Upper lobe of left lung (tissue), 6 donors: ENCODE data around the gene VPS8. TPM values are rescaled to one million over a fixed set of nuclear protein-coding genes. Genes with fewer than 3 reads are reported as not detected.

Source experiments
- ATAC-seq, 2 donors: fragments of 200-7000 bp; cut with Tn5 transposase; one replicate each; pipeline ENCODE4 v1.9.1; 2022; ENCODE audit warnings: mild to moderate bottlenecking in 2 of 2, moderate library complexity in 2 of 2; ENCODE audit not compliant: low FRiP score in 2 of 2
- DNase-seq, 2 donors: peaks; one replicate each; pipeline ENCODE4 v3.0.0-alpha.2; 2019 to 2020
- H3K27ac ChIP-seq, 4 donors: fragments of 200-600 bp; sonication (generic); one replicate each; pipeline ENCODE4 v1.5.1; 2016 to 2019
- H3K27me3 ChIP-seq, 4 donors: fragments of 200-600 bp; sonication (generic); one replicate each; pipeline ENCODE4 v1.5.1; 2017 to 2019
- H3K36me3 ChIP-seq, 4 donors: fragments of 200-600 bp; sonication (generic); one replicate each; pipeline ENCODE4 v1.5.1; 2016 to 2019
- H3K4me1 ChIP-seq, 4 donors: fragments of 200-600 bp; sonication (generic); one replicate each; pipeline ENCODE4 v1.5.1; 2018 to 2019
- H3K4me3 ChIP-seq, 4 donors: fragments of 200-600 bp; sonication (generic); one replicate each; pipeline ENCODE4 v1.5.1; 2017 to 2019; ENCODE audit warnings: mild to moderate bottlenecking in 2 of 4, moderate library complexity in 1 of 4
- H3K9me3 ChIP-seq, 4 donors: fragments of 200-600 bp; sonication (generic); one replicate each; pipeline ENCODE4 v1.5.1; 2018 to 2019
- CTCF ChIP-seq, 6 experiments: fragments of 450-650 bp in 4 of 6; fragments of 200-600 bp in 2 of 6; sonication (generic) in 2 of 6; IDR thresholded peaks; one replicate each; pipeline ENCODE4 v1.5.1; 2016 to 2019; ENCODE audit warnings: antibody characterized with exemption in 6 of 6
- EP300 ChIP-seq, 4 donors: sonication (generic); formaldehyde crosslinking; IDR thresholded peaks; one replicate each; pipeline ENCODE4 v1.5.1; 2017; ENCODE audit warnings: antibody characterized with exemption in 4 of 4, control low read depth in 2 of 4
- POLR2A ChIP-seq, 4 donors: fragments of 450-650 bp; IDR thresholded peaks; one replicate each; pipeline ENCODE4 v1.5.1; 2016 to 2017; ENCODE audit warnings: antibody characterized with exemption in 4 of 4, mild to moderate bottlenecking in 2 of 4
- POLR2AphosphoS5 ChIP-seq, 2 donors: sonication (generic); formaldehyde crosslinking; IDR thresholded peaks; one replicate each; pipeline ENCODE4 v1.5.1; 2017; ENCODE audit warnings: antibody characterized with exemption in 2 of 2
- WGBS, 2 donors: methylation state at CpG; one replicate each; pipeline ENCODE4 v1.1.5; 2017 to 2018; 5-methylcytosine and 5-hydroxymethylcytosine counted together
- total RNA-seq, 6 donors: library from RNA; depleted of rRNA in 4 of 6; stranded (reverse); fragments of >200 nt in 4 of 6; gene quantifications; one replicate each; pipeline versions ENCODE4 v1.1.0 to v1.2.1, GENCODE V29; 2016 to 2021
- donor health status: DM: no; HTN: no; CAD: no; lungs with moderate emphysema.
- donor health status: DM: no; HTN: yes; CAD: no; lungs with severe emphysema.

The VPS8 gene
- total RNA-seq, 6 donors from 2014 or later = 50.9 to 147 (median 61.5) TPM

- Histone ChIP-seq H3K36me3 (peaks cover 2 to 40% (median 14%) of the 10 kb centered on the region in 4 donors), H3K4me3 (no peak overlapping the region), H3K27ac (no peak overlapping the region), H3K27me3 (no peaks in the 10 kb centered on the region), H3K9me3 (no peaks in the 10 kb centered on the region), H3K4me1 (peaks cover 0 to 4% (median 0%) of the 10 kb centered on the region in 4 donors)
- ATAC-seq = no peak
- WGBS, 2 donors = 83 to 86% methylated on average over 4 of the region's 4 CpGs
- DNase-seq = no peak
- TF ChIP-seq POLR2A (IDR thresholded peaks at IDR 0.05) = no peak
- TF ChIP-seq CTCF (IDR thresholded peaks at IDR 0.05) = no peak
Observed at GRCh38 chr3:184848934-184849333, 37.0 kb downstream of the VPS8 start.

GRCh38 chr3:184850201-184850600, 38.2 kb downstream of the VPS8 start:
- TF ChIP-seq POLR2AphosphoS5 (IDR thresholded peaks at IDR 0.05) = no peak
- TF ChIP-seq EP300 (IDR thresholded peaks at IDR 0.05) = no peak
- TF ChIP-seq CTCF (IDR thresholded peaks at IDR 0.05) = no peak
- no peak for TF ChIP-seq POLR2A (IDR thresholded peaks at IDR 0.05)
- Histone ChIP-seq H3K4me1 (no peaks in the 10 kb centered on the region), H3K27ac (no peak overlapping the region), H3K9me3 (no peaks in the 10 kb centered on the region), H3K36me3 (peaks cover 7 to 52% (median 25%) of the 10 kb centered on the region in 4 donors), H3K4me3 (no peak overlapping the region), H3K27me3 (no peaks in the 10 kb centered on the region)
- DNase-seq (no peak), ATAC-seq (no peak)
- 93 to 100% methylated on average over 2 of the region's 2 CpGs for WGBS, 2 donors

GRCh38 chr3:184857099-184857498, 45.1 kb downstream of the VPS8 start:
- TF ChIP-seq EP300 (IDR thresholded peaks at IDR 0.05) (no peak), CTCF (IDR thresholded peaks at IDR 0.05) (no peak), POLR2AphosphoS5 (IDR thresholded peaks at IDR 0.05) (no peak), POLR2A (IDR thresholded peaks at IDR 0.05) (no peak)
- Histone ChIP-seq H3K27ac (no peak overlapping the region), H3K4me1 (no peaks in the 10 kb centered on the region), H3K27me3 (no peaks in the 10 kb centered on the region), H3K9me3 (no peaks in the 10 kb centered on the region), H3K36me3 (peaks cover 13 to 92% (median 54%) of the 10 kb centered on the region in 4 donors), H3K4me3 (no peak overlapping the region)
- DNase-seq = no peak
- ATAC-seq = no peak
- WGBS, 2 donors = 96% methylated on average over 2 of the region's 2 CpGs

GRCh38 chr3:184864000-184864399, 52.0 kb downstream of the VPS8 start:
- H3K27me3 ChIP-seq = no peaks in the 10 kb centered on the region
- no peak for ATAC-seq
- no peak for TF ChIP-seq POLR2AphosphoS5 (IDR thresholded peaks at IDR 0.05)
- no peak for TF ChIP-seq POLR2A (IDR thresholded peaks at IDR 0.05)
- TF ChIP-seq CTCF (IDR thresholded peaks at IDR 0.05) = no peak
- TF ChIP-seq EP300 (IDR thresholded peaks at IDR 0.05) = no peak
- no peak overlapping the region for H3K4me3 ChIP-seq
- H3K9me3 ChIP-seq = no peaks in the 10 kb centered on the region
- H3K36me3 ChIP-seq = peaks cover 8 to 78% (median 30%) of the 10 kb centered on the region in 4 donors
- DNase-seq = no peak
- no peak overlapping the region for H3K27ac ChIP-seq
- no peaks in the 10 kb centered on the region for H3K4me1 ChIP-seq

GRCh38 chr3:184868477-184868876, 56.5 kb downstream of the VPS8 start:
- Histone ChIP-seq H3K27ac (no peak overlapping the region), H3K36me3 (peaks cover 17 to 70% (median 29%) of the 10 kb centered on the region in 4 donors)
- ATAC-seq = no peak

More at GRCh38 chr3:184868477-184868876, 56.5 kb downstream of the VPS8 start:
- H3K9me3 ChIP-seq = no peaks in the 10 kb centered on the region
- no peaks in the 10 kb centered on the region for H3K27me3 ChIP-seq
- no peak for DNase-seq
- TF ChIP-seq POLR2AphosphoS5 (IDR thresholded peaks at IDR 0.05) = no peak
- TF ChIP-seq POLR2A (IDR thresholded peaks at IDR 0.05) = no peak
- TF ChIP-seq CTCF (IDR thresholded peaks at IDR 0.05) = no peak
- TF ChIP-seq EP300 (IDR thresholded peaks at IDR 0.05) = no peak
- 61 to 67% methylated on average over 2 of the region's 2 CpGs for WGBS, 2 donors
- H3K4me1 ChIP-seq = no peaks in the 10 kb centered on the region
- H3K4me3 ChIP-seq = no peak overlapping the region
